ENCODE data around the gene NAA80.

The NAA80 gene

DNA sequence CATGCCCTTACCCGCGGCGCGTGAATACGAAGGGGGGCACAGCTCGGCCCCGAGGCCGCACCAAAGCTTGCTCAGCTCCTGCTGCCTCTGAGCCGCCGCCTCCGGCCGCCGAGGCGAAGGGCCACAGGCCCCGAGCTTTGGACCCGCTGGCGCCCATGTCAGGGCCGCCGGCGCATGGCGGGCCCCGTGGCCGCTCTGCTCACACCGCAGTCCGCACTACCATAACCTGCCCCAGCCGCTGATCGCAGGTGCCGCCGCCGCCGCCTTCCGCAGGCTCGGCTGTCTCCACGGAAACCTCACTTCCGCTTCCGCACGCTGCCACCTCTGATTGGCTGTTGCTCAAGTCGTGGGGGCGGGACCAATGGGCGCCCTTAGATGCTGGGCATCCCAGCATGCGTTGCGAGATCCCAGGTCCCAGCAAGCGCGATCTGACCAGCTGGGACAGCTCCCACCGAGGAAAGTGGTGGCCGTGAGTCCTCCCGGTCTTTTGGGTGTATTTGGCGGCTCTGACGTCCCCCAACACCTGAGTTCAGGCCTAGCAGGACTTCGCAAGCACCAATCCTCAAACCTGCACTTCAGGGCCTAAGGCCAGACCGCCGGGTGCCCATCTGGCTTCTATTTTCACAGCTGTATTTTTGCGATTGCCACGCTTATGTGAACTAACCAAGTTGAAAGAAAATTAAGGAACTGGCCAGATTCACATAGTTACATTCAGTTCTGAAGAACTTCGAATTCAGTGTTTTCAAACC lies 28.9 kb upstream of the NAA80 start, which contains the start of gene TUSC2:
TUSC2 (minus strand) TSS at position 281 of the 749 bp plus-strand sequence; CDS start at position 157, 124 bp downstream.
- DNase-seq: peak; percentile 98

GRCh38 chr3:50327129-50327528 lies 27.9 kb upstream of the NAA80 start:
- DNase-seq: no peak

GRCh38 chr3:50326182-50326541 lies 27.0 kb upstream of the NAA80 start:
- no peak for DNase-seq

- no peak for DNase-seq
Measured at GRCh38 chr3:50325497-50326181, 26.4 kb upstream of the NAA80 start.

DNA sequence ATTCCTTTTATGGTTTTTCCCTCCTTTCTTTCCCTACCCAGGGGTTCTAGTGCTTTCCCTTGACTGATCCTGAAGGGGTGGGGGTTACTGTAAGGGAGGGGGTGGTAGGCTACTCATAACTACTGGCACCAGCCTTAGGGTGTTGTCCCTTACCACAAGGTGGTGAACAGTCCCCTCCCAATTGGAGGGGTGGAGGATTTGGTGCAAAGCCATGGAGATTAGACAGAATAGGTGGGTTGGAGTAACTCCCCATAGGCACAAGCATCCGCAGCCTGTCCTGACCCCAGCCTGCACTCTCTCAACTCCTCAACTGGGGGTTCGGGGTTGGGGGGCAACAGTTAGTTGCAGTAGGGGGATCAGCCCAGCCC lies 25.9 kb upstream of the NAA80 start:
- DNase-seq: peak; percentile 44

DNA sequence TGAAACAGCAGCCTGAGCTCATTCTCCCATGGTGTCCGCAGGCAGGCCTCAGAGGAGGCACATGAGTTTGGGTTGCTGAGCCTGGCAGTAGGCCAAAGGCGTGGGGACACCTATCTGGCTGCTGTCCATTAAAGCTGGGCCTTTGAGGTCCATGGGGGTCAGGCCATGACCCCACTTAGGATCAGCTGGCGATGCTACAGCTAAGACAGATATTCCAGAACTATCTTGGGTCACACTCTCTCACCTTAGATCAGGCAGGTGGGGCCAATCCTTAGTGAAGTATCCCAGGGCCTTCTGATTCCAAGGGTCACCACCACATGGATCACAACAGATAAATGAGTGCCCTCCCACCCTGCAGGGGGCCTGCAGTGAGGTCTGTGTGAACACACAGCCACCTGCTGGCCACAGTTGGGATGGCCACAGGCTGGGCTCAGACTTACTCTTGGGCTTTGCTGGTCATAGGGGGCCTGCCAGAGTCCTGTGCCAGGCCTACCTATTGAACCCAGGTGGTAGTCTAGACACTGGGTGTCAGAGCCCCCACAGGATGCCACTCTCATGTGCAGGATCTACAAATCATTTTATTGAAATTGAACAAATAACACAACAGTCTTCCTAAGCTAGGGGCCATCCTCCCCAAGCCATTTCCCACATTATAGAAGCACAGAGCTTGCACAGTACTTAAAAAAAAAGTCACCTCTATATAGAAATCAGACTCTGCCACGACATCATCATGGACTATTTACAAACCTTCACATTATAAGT lies 25.3 kb upstream of the NAA80 start:
- DNase-seq: peak; percentile 79

DNA sequence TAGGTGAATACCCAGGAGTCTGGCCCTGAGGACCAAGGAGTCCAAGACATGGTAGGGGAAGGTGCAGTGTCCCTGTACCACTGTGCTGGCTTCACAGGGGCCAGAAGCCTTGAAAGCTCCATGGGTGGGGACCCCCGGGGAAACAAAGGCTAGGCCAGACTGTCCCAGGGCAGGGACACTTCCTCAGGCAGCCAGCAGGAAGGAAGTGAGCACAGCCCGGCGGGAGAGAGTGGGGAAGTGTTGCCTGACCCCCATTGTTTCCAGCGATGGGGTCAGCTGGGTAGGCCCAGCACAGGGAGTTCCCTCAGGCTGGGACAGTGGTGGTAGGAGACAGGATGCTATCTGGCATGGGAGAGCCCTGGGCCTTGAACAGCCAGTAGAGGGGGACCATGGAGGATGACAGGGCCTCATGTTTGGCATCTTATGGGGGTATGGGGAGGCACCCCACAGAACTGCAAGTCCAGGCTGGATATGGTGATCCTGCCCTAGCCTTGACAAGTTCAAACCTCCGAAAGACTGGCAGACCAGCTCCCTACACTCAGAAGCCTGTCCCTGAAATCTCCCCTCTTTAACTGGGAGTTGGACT lies 24.5 kb upstream of the NAA80 start:
- no peak for DNase-seq

GRCh38 chr3:50323092-50323600 lies 23.9 kb upstream of the NAA80 start:
- no peak for DNase-seq

- DNase-seq: no peak
Measured at GRCh38 chr3:50322386-50323091, 23.3 kb upstream of the NAA80 start, which contains the start of gene HYAL2. Gene HYAL2 (minus strand): TSS chr3:50322745. CDS start chr3:50320489, 2,256 bp downstream.

DNA sequence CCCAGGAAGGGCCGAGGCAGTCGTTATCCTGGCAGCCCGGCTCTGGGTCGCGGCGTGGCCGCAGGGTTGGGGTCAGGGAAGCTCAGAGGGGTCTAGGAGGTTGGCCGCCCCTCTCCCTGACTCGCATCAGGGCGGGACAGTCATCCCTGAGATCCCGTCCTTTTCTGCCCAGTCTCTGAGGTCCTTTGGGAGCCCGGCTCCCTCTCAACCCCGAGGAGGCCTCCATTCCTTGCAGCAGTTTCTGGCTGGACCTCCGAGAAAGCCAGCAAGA lies 22.8 kb upstream of the NAA80 start:
- no peak for DNase-seq

GRCh38 chr3:50321336-50322114 lies 22.3 kb upstream of the NAA80 start:
- peak; percentile 87 for DNase-seq

DNA sequence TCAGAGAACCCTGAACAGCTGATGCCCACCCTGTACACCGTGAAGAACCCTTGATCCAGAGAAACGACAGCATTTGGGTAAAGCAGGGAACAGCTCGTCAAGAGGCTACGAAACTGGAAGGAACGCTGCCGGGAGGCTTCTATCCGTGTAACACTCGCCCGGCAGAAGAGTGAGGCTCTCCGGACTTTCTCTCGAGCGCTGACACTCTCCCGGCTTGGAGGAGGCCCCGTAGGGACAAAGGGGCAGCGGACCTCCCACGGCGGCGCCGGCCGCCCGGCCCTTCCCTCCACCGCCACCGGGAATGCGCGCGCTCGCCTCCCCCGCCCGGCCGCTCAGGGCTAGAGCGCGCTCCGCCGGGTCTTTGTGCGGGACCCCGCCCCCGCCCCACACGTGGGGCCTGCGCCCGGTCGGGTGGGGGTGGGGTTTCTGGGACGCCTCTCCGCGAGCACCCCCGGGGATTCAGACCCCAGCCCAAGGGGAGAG lies 21.7 kb upstream of the NAA80 start:
- DNase-seq: peak; percentile 62

- no peak for DNase-seq
Measured at GRCh38 chr3:50319894-50320625, 20.9 kb upstream of the NAA80 start.

GRCh38 chr3:50319181-50319893 lies 20.1 kb upstream of the NAA80 start:
- no peak for DNase-seq

GRCh38 chr3:50318615-50319014 lies 19.4 kb upstream of the NAA80 start:
- no peak for DNase-seq

DNA sequence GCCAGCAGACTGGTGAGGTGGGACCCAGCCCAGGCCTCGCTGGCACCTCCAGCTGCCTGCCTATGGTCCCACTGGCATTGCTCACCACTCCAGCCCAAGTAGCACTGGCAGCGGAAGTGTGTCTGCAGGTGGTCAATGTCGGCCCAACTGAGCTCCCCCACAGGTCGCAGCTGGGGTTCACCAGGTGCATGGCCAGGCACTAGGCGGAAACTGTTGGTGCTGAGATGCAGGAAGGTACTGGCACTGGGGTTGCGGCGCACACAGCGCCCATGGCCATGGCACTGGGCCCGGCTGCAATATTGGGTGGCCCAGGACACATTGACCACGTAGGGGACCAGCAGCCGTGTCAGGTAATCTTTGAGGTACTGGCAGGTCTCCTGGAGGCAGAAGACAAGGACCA lies 19.0 kb upstream of the NAA80 start:
- no peak for DNase-seq

DNA sequence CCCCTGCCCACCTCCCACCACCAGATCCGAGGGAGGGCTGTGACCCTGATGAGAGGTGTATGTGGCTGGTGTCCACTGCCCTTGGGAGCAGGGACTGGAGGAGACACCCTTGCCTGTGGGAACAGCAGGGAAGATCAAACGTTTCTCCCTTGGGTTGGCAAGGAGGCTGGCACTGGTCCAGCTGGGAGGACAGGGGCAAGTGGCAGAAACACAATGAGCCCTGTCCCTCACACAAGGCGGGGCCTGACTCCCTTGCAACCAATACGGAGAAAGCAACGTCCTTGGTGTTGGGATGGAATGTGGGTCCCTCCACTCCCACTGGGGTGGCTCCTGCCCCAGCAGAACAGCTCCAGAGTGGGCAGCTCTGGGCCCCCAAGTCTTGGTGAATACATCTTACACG lies 18.1 kb upstream of the NAA80 start:
- DNase-seq: no peak

GRCh38 chr3:50316657-50317242 lies 17.5 kb upstream of the NAA80 start:
- DNase-seq: no peak

- DNase-seq: no peak
Measured at GRCh38 chr3:50314816-50315215, 15.6 kb upstream of the NAA80 start.

DNA sequence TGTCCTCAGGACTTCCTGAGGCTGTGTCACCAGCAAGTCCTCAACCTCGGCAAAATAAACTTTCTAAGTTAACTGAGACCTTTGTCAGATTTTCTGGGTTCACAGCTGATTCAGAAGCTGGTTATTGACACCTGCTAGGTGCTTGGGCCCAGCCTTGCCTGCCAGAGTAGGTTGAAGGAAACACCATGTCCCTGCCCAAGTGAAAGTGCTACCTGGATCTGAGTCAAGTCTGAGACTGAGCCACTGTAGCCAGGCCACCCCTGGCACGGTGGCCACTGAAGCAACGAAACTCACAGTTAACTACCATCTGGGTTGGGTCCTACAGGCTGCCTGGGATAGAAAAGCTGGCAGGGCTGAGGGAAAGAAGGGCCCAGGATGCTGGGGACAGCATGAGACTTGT lies 15.1 kb upstream of the NAA80 start:
- DNase-seq: no peak

All from hematopoietic multipotent progenitor cell treated with erythropoietin and hydrocortisone succinate and interleukin-3 and kit ligand, for 8 days (in vitro differentiated cells).